ENCODE data around the gene SMYD3. TPM values are rescaled to one million over a fixed set of nuclear protein-coding genes. Genes with fewer than 3 reads are reported as not detected.

Gene SMYD3
- polyA plus RNA-seq, 2 of the 4 experiments (the other 2 are of a cell fraction), result 18.2 to 35.2 TPM

DNA sequence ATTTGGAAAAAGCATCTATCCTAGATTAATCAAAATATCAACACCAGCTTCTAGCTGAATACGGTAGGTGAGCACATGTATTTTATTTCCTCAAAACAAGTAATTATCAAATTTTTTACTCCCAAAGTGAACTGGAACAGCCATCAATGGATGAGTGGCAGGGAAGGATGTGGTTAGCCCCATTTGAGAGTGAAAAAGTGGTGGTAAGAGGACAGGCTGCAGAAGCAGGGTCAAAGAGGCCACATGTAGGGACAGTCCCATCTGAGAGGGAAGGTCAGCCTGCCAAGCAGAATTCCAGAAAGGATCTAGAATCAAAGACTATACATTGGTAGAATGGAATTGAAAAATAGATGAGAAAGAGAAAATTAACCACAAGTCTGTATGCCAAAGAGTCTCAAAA lies 163.8 kb downstream of the SMYD3 start:
- no peak overlapping the region for H3K27ac ChIP-seq
- no peak overlapping the region for H3K4me2 ChIP-seq
- H3K4me3 ChIP-seq, result no peak overlapping the region
- H3K9me3 ChIP-seq, result peaks cover 6% of the 10 kb centered on the region; the same call in 1 of the 3 replicates
- ChIA-PET POLR2A (no interaction called here), CTCF (no interaction called here)
- DNase-seq (ENCODE audit: low read depth in 1 of 2, low spot score in 1 of 2) (no peak), ATAC-seq (no peak), FAIRE-seq (no peak)
- no peaks in the 10 kb centered on the region for H3K4me1 ChIP-seq
- 89% methylated on average over 1 of the region's 1 CpG for WGBS (ENCODE audit: missing lambda C conversion rate)
- TF ChIP-seq RCOR1 (IDR thresholded peaks at IDR 0.05; ENCODE audit: low read depth, low read length) (no peak), CEBPB (IDR thresholded peaks at IDR 0.05) (no peak), EHMT2 (IDR thresholded peaks at IDR 0.05; ENCODE audit: low read depth) (no peak), CHD2 (IDR thresholded peaks at IDR 0.05; ENCODE audit: low read length, partially characterized antibody) (no peak), HOXB5 (CRISPR knock-in tag; IDR thresholded peaks at IDR 0.05) (no peak), POLR2A (IDR thresholded peaks at IDR 0.05; ENCODE audit: low read length) (no peak), FOSL2 (IDR thresholded peaks at IDR 0.05) (no peak), FOSL2 (CRISPR knock-in tag; IDR thresholded peaks at IDR 0.05) (no peak), RARB (CRISPR knock-in tag; IDR thresholded peaks at IDR 0.05) (no peak), FOXS1 (CRISPR knock-in tag; IDR thresholded peaks at IDR 0.05) (no peak), EP300 (IDR thresholded peaks at IDR 0.05) (no peak), HDAC2 (IDR thresholded peaks at IDR 0.05) (no peak), KDM5A (IDR thresholded peaks at IDR 0.05) (no peak), SREBF2 (IDR thresholded peaks at IDR 0.05) (no peak), ESRRA (IDR thresholded peaks at IDR 0.05; ENCODE audit: borderline replicate concordance, low read length) (no peak)
- TF ChIP-seq, protein P1, sequence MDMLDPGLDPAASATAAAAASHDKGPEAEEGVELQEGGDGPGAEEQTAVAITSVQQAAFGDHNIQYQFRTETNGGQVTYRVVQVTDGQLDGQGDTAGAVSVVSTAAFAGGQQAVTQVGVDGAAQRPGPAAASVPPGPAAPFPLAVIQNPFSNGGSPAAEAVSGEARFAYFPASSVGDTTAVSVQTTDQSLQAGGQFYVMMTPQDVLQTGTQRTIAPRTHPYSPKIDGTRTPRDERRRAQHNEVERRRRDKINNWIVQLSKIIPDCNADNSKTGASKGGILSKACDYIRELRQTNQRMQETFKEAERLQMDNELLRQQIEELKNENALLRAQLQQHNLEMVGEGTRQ (IDR thresholded peaks at IDR 0.05), result no peak
- TF ChIP-seq, protein P2, sequence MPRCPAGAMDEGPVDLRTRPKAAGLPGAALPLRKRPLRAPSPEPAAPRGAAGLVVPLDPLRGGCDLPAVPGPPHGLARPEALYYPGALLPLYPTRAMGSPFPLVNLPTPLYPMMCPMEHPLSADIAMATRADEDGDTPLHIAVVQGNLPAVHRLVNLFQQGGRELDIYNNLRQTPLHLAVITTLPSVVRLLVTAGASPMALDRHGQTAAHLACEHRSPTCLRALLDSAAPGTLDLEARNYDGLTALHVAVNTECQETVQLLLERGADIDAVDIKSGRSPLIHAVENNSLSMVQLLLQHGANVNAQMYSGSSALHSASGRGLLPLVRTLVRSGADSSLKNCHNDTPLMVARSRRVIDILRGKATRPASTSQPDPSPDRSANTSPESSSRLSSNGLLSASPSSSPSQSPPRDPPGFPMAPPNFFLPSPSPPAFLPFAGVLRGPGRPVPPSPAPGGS (IDR thresholded peaks at IDR 0.05), result no peak
- TF ChIP-seq, protein P3, sequence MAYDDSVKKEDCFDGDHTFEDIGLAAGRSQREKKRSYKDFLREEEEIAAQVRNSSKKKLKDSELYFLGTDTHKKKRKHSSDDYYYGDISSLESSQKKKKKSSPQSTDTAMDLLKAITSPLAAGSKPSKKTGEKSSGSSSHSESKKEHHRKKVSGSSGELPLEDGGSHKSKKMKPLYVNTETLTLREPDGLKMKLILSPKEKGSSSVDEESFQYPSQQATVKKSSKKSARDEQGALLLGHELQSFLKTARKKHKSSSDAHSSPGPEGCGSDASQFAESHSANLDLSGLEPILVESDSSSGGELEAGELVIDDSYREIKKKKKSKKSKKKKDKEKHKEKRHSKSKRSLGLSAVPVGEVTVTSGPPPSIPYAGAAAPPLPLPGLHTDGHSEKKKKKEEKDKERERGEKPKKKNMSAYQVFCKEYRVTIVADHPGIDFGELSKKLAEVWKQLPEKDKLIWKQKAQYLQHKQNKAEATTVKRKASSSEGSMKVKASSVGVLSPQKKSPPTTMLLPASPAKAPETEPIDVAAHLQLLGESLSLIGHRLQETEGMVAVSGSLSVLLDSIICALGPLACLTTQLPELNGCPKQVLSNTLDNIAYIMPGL (CRISPR knock-in tag; IDR thresholded peaks at IDR 0.05; ENCODE audit: borderline replicate concordance), result no peak

DNA sequence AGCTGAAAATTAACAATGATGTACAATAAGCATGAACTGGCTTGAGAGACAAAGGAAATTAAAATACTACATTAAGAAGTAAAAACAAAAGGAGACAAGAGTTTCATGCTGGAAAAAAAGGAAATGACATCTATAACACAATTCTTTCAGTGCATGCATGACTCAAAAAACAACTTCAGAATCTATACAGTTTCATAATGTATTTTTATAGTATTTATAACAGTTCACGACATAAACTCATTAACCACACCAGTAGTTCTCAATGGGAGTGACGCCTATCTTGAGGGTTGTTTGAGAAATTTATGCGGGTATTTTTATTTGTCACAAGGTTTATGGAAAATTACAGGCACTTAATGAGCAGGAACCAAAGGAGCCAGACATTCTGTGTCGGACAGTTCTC lies 168.5 kb downstream of the SMYD3 start:
- DNase-seq (ENCODE audit: low read depth in 1 of 2, low spot score in 1 of 2), result no peak
- no peak overlapping the region for H3K4me3 ChIP-seq
- ChIA-PET POLR2A (interaction anchor here (0.6 kb wide), 1 partner anchor 1052 kb away, joined by 3 read pairs; no protein-coding TSS in a partner anchor), CTCF (no interaction called here)
- FAIRE-seq, result no peak
- no peak overlapping the region for H3K27ac ChIP-seq
- no peak for ATAC-seq
- no peaks in the 10 kb centered on the region for H3K9me3 ChIP-seq
- TF ChIP-seq PHF8 (IDR thresholded peaks at IDR 0.05; ENCODE audit: borderline replicate concordance, low read depth) (no peak), RAD21 (conservative IDR thresholded peaks at IDR 0.05 in 1 of 2, IDR thresholded peaks at IDR 0.05 in 1 of 2) (no peak)
- H3K4me2 ChIP-seq, result no peak overlapping the region
- H3K4me1 ChIP-seq, result no peaks in the 10 kb centered on the region
- 94% methylated on average over 4 of the region's 4 CpGs for WGBS (ENCODE audit: missing lambda C conversion rate)

DNA sequence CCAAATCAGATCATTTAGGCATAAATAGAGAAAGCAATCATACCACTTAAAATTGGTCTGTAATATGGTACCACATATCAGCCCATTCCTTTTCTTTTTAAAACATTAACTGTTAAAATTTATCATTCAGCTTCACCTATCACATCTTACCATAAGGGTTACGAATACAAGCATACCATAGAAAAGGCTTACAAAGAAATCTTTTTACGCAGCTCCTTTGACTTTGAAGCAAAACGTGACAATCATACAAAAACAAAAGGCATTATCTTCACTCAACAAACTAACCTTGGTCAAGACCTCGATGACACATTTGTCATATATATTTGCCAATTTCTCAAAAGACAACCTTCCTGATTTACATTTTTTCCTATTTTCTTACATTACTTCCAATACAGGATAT lies 169.0 kb downstream of the SMYD3 start:
- POLR2A ChIA-PET, result interaction anchor here (0.6 kb wide), 1 partner anchor 1052 kb away, joined by 3 read pairs; no protein-coding TSS in a partner anchor

More for the DNA sequence above, 169.0 kb downstream of the SMYD3 start:
- no peak overlapping the region for H3K4me3 ChIP-seq
- no peak overlapping the region for H3K4me2 ChIP-seq
- no peaks in the 10 kb centered on the region for H3K9me3 ChIP-seq
- no peak overlapping the region for H3K27ac ChIP-seq
- ATAC-seq (no peak), DNase-seq (ENCODE audit: low read depth in 1 of 2, low spot score in 1 of 2) (no peak), FAIRE-seq (no peak)
- WGBS (ENCODE audit: missing lambda C conversion rate), result 79% methylated on average over 4 of the region's 4 CpGs
- CTCF ChIA-PET, result no interaction called here
- TF ChIP-seq BHLHE40 (IDR thresholded peaks at IDR 0.05; ENCODE audit: low read depth, low read length) (no peak), RNF2 (IDR thresholded peaks at IDR 0.05; ENCODE audit: borderline replicate concordance, low read depth) (no peak), GATA3 (IDR thresholded peaks at IDR 0.05; ENCODE audit: borderline replicate concordance) (no peak), HDAC2 (IDR thresholded peaks at IDR 0.05) (no peak), CHD4 (IDR thresholded peaks at IDR 0.05; ENCODE audit: borderline replicate concordance) (no peak)
- TF ChIP-seq, protein P4, sequence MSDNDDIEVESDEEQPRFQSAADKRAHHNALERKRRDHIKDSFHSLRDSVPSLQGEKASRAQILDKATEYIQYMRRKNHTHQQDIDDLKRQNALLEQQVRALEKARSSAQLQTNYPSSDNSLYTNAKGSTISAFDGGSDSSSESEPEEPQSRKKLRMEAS (IDR thresholded peaks at IDR 0.05), result no peak
- H3K4me1 ChIP-seq, result no peaks in the 10 kb centered on the region
